Activated T-helper 1 cell treated with anti-CD3 and anti-CD28 coated beads, Interleukin-2, amount 50 U/mL, for 16 hours (primary cell): ENCODE measurements around the gene PEX14.
A peak's percentile ranks its signal among the peaks of the same experiment; 100 is the strongest.
"Not testable (repeated sequence)": the region's sequence is repeated elsewhere in the genome, so short reads cannot be mapped to it uniquely, and the experiment has no call there.

Experiments used
- DNase-seq, 2 donors: peaks; one replicate each; pipeline ENCODE4 v3.0.0-alpha.2; 2020; ENCODE audit warnings: low read depth in 1 of 2, low spot score in 1 of 2

PEX14 gene

GRCh38 chr1:10474613-10475507, at the start of gene PEX14:
Gene PEX14 (plus strand): TSS chr1:10474950. CDS start chr1:10474967, 17 bp downstream.
- DNase-seq: peak; percentile 68 to 73

- DNase-seq: not testable (repeated sequence)
Measured at GRCh38 chr1:10425826-10426534, 48.8 kb upstream of the PEX14 start.

GRCh38 chr1:10426535-10426848, 48.3 kb upstream of the PEX14 start:
- DNase-seq: not testable (repeated sequence)

- DNase-seq: no peak
Measured at GRCh38 chr1:10428984-10429383, 45.8 kb upstream of the PEX14 start.

- DNase-seq: no peak
Measured at GRCh38 chr1:10429868-10430215, 44.9 kb upstream of the PEX14 start.

GRCh38 chr1:10430216-10431069, 44.3 kb upstream of the PEX14 start, which contains the start of gene CENPS:
Gene CENPS (plus strand): TSS chr1:10430433. CDS start chr1:10430518, 85 bp downstream.
- DNase-seq: peak; percentile 80 to 87

- no peak for DNase-seq
Measured at GRCh38 chr1:10431070-10431730, 43.5 kb upstream of the PEX14 start.

- no peak for DNase-seq
Measured at GRCh38 chr1:10432910-10433700, 41.6 kb upstream of the PEX14 start.

GRCh38 chr1:10433790-10434189, 41.0 kb upstream of the PEX14 start:
- DNase-seq: no peak

- no peak for DNase-seq
Measured at GRCh38 chr1:10434590-10434989, 40.2 kb upstream of the PEX14 start.

GRCh38 chr1:10437052-10437451, 37.7 kb upstream of the PEX14 start:
- no peak for DNase-seq

- DNase-seq: no peak
Measured at GRCh38 chr1:10438677-10439163, 36.0 kb upstream of the PEX14 start.

GRCh38 chr1:10440305-10440704, 34.4 kb upstream of the PEX14 start:
- DNase-seq: no peak

- DNase-seq: no peak
Measured at GRCh38 chr1:10440794-10441193, 34.0 kb upstream of the PEX14 start.

GRCh38 chr1:10444248-10444647, 30.5 kb upstream of the PEX14 start:
- DNase-seq: no peak

GRCh38 chr1:10444795-10445397, 29.9 kb upstream of the PEX14 start:
- no peak for DNase-seq

- DNase-seq: no peak
Measured at GRCh38 chr1:10446790-10447422, 27.8 kb upstream of the PEX14 start.

- DNase-seq: no peak
Measured at GRCh38 chr1:10449751-10450150, 25.0 kb upstream of the PEX14 start, which contains the start of gene CORT. Gene CORT (plus strand): TSS chr1:10450031. CDS start chr1:10450224, 193 bp downstream.
